Raji (cell line): Measurements from ENCODE around the gene IRF6.

Experiments
- POLR2A ChIP-seq: IDR thresholded peaks from 2 replicates; pipeline ENCODE4 v1.6.1; 2011; ENCODE audit warnings: low read depth, low read length, control low read depth; ENCODE audit not compliant: insufficient read depth

IRF6 gene

GRCh38 chr1:209742409-209743144, 63.4 kb downstream of the IRF6 start:
- TF ChIP-seq POLR2A, result no peak

- TF ChIP-seq POLR2A, result no peak
Measured at GRCh38 chr1:209741889-209742288, 64.1 kb downstream of the IRF6 start.

- TF ChIP-seq POLR2A, result no peak
Measured at GRCh38 chr1:209741193-209741592, 64.7 kb downstream of the IRF6 start.

- TF ChIP-seq POLR2A, result no peak
Measured at GRCh38 chr1:209738270-209738669, 67.7 kb downstream of the IRF6 start.

GRCh38 chr1:209737118-209737505, 68.8 kb downstream of the IRF6 start:
- no peak for TF ChIP-seq POLR2A

- no peak for TF ChIP-seq POLR2A
Measured at GRCh38 chr1:209736490-209737117, 69.3 kb downstream of the IRF6 start.
